Osteoblast (primary cell): ENCODE results near the gene RAB3GAP1. TPM values are rescaled to one million over a fixed set of nuclear protein-coding genes. Genes with fewer than 3 reads are reported as not detected.

Experiments used
- DNase-seq: peaks from one replicate; pipeline ENCODE4 v3.0.0; 2011; ENCODE audit warnings: low spot score, mixed read lengths; ENCODE audit not compliant: insufficient read length; ENCODE audit errors: missing footprints
- H2AFZ ChIP-seq: 2 replicates; pipeline ENCODE4 v1.6.0; 2011; ENCODE audit warnings: mild to moderate bottlenecking, low read length
- H3K27ac ChIP-seq: 2 replicates; pipeline ENCODE4 v1.5.1; 2011; ENCODE audit warnings: mild to moderate bottlenecking, low read depth, low read length, moderate library complexity
- H3K27me3 ChIP-seq: 2 replicates; pipeline ENCODE4 v1.6.0; 2012; ENCODE audit warnings: mild to moderate bottlenecking, control low read depth, inconsistent platforms, low read length, moderate library complexity; ENCODE audit not compliant: insufficient read depth
- H3K36me3 ChIP-seq: 2 replicates; pipeline ENCODE4 v1.5.1; 2011; ENCODE audit warnings: mild to moderate bottlenecking, low read length, control low read depth, moderate library complexity; ENCODE audit not compliant: insufficient read depth
- H3K4me1 ChIP-seq: 2 replicates; pipeline ENCODE4 v1.5.1; 2011; ENCODE audit warnings: mild to moderate bottlenecking, low read length, control low read depth, moderate library complexity; ENCODE audit not compliant: insufficient read depth
- H3K4me2 ChIP-seq: 2 replicates; pipeline ENCODE4 v1.6.0; 2011; ENCODE audit warnings: mild to moderate bottlenecking, low read length; ENCODE audit not compliant: insufficient read depth
- H3K4me3 ChIP-seq: fragments of 200-600 bp; sonication (generic); 3 replicates; pipeline ENCODE4 v1.5.1; 2012; ENCODE audit warnings: mild to moderate bottlenecking, low read length, inconsistent platforms; ENCODE audit not compliant: insufficient read depth
- H3K79me2 ChIP-seq: 2 replicates; pipeline ENCODE4 v1.6.0; 2012; ENCODE audit warnings: mild to moderate bottlenecking, low read length, control low read depth, inconsistent platforms; ENCODE audit not compliant: insufficient read depth
- H3K9me3 ChIP-seq: 2 replicates; pipeline ENCODE4 v1.5.1; 2011; ENCODE audit warnings: low read depth, low read length, control low read depth
- H4K20me1 ChIP-seq: 2 replicates; pipeline ENCODE4 v1.6.0; 2012; ENCODE audit warnings: mild to moderate bottlenecking, low read length, control low read depth; ENCODE audit not compliant: insufficient read depth
- CTCF ChIP-seq: IDR thresholded peaks from 2 replicates; pipeline ENCODE4 v1.5.1; 2011; ENCODE audit warnings: mild to moderate bottlenecking, low read depth, low read length, moderate library complexity; ENCODE audit errors: extremely low read depth
- total RNA-seq: library from RNA; depleted of rRNA; stranded (reverse); fragments of >200 nt; gene quantifications from 2 replicates; pipeline ENCODE4 v1.2.3, GENCODE V29; 2012

The RAB3GAP1 gene
- total RNA-seq, 1 donor: 90.5 TPM

- no peak overlapping the region for H3K27ac ChIP-seq
- H3K27me3 ChIP-seq: no peaks in the 10 kb centered on the region
- H3K9me3 ChIP-seq: no peaks in the 10 kb centered on the region
- H3K4me2 ChIP-seq: no peak overlapping the region
- H3K36me3 ChIP-seq: no peaks in the 10 kb centered on the region
- H2AFZ ChIP-seq: no peak overlapping the region
- H3K79me2 ChIP-seq: no peaks in the 10 kb centered on the region
- DNase-seq: no peak
- no peaks in the 10 kb centered on the region for H4K20me1 ChIP-seq
- H3K4me1 ChIP-seq: no peaks in the 10 kb centered on the region
- no peak overlapping the region for H3K4me3 ChIP-seq
- TF ChIP-seq CTCF: no peak
Observed at GRCh38 chr2:135183822-135184221, 131.7 kb downstream of the RAB3GAP1 start.

GRCh38 chr2:135186054-135186453, 134.0 kb downstream of the RAB3GAP1 start:
- Histone ChIP-seq H3K27me3 (no peaks in the 10 kb centered on the region), H4K20me1 (no peaks in the 10 kb centered on the region), H3K79me2 (no peaks in the 10 kb centered on the region), H2AFZ (no peak overlapping the region), H3K27ac (no peak overlapping the region), H3K9me3 (no peaks in the 10 kb centered on the region), H3K4me3 (no peak overlapping the region), H3K36me3 (no peaks in the 10 kb centered on the region), H3K4me1 (no peaks in the 10 kb centered on the region), H3K4me2 (no peak overlapping the region)
- no peak for TF ChIP-seq CTCF
- no peak for DNase-seq

GRCh38 chr2:135187270-135187669, 135.2 kb downstream of the RAB3GAP1 start:
- no peak overlapping the region for H3K4me2 ChIP-seq
- no peak overlapping the region for H3K27ac ChIP-seq
- no peaks in the 10 kb centered on the region for H3K79me2 ChIP-seq
- H3K27me3 ChIP-seq: no peaks in the 10 kb centered on the region
- H3K4me1 ChIP-seq: no peaks in the 10 kb centered on the region
- H3K4me3 ChIP-seq: no peak overlapping the region
- H2AFZ ChIP-seq: no peak overlapping the region
- H4K20me1 ChIP-seq: no peaks in the 10 kb centered on the region
- no peaks in the 10 kb centered on the region for H3K36me3 ChIP-seq
- TF ChIP-seq CTCF: no peak
- H3K9me3 ChIP-seq: no peaks in the 10 kb centered on the region
- no peak for DNase-seq

- no peaks in the 10 kb centered on the region for H3K4me1 ChIP-seq
- H3K79me2 ChIP-seq: no peaks in the 10 kb centered on the region
- DNase-seq: no peak
- H3K9me3 ChIP-seq: no peaks in the 10 kb centered on the region
- no peaks in the 10 kb centered on the region for H3K27me3 ChIP-seq
- no peak overlapping the region for H3K27ac ChIP-seq
- no peaks in the 10 kb centered on the region for H4K20me1 ChIP-seq
- H3K36me3 ChIP-seq: no peaks in the 10 kb centered on the region
- no peak for TF ChIP-seq CTCF
- no peak overlapping the region for H3K4me3 ChIP-seq
- H3K4me2 ChIP-seq: no peak overlapping the region
- no peak overlapping the region for H2AFZ ChIP-seq
Observed at GRCh38 chr2:135189148-135189547, 137.1 kb downstream of the RAB3GAP1 start.
